GM12878 (cell line): ENCODE results near the gene IFRD2. TPM values are rescaled to one million over a fixed set of nuclear protein-coding genes. Genes with fewer than 3 reads are reported as not detected.

Source experiments
- CBFB ChIP-seq: IDR thresholded peaks from 2 replicates; pipeline ENCODE4 v1.6.1; 2016; ENCODE audit warnings: antibody characterized with exemption, low read depth
- CEBPB ChIP-seq, 2 experiments: fragments of 150-350 bp in 1 of 2; IDR thresholded peaks; 2 replicates each; pipeline ENCODE4 v1.6.1; 2012 to 2014; ENCODE audit warnings: low read depth in 2 of 2, low read length in 2 of 2, borderline replicate concordance in 1 of 2, inconsistent platforms in 1 of 2
- CUX1 ChIP-seq: IDR thresholded peaks from 2 replicates; pipeline ENCODE4 v1.6.1; 2012; ENCODE audit warnings: improper control_type of control experiment, low read depth, low read length; ENCODE audit not compliant: insufficient replicate concordance
- E2F4 ChIP-seq: IDR thresholded peaks from 2 replicates; pipeline ENCODE4 v1.6.1; 2012; ENCODE audit warnings: low read depth, low read length, improper control_type of control experiment
- PML ChIP-seq: IDR thresholded peaks from 2 replicates; pipeline ENCODE4 v1.6.1; 2012; ENCODE audit warnings: low read length, inconsistent platforms
- PRDM15 ChIP-seq: fragments of 450-650 bp; formaldehyde crosslinking; IDR thresholded peaks from 2 replicates; pipeline ENCODE4 v1.4.0; 2020; ENCODE audit warnings: mild to moderate bottlenecking, moderate library complexity
- RUNX3 ChIP-seq: IDR thresholded peaks from 2 replicates; pipeline ENCODE4 v1.6.1; 2012; ENCODE audit warnings: low read length, inconsistent platforms
- SMARCA5 ChIP-seq: fragments of 450-650 bp; IDR thresholded peaks from 2 replicates; pipeline ENCODE4 v1.6.1; 2017; ENCODE audit warnings: mild to moderate bottlenecking
- SMC3 ChIP-seq: IDR thresholded peaks from 2 replicates; pipeline ENCODE4 v1.6.1; 2011; ENCODE audit warnings: low read length, improper control_type of control experiment, borderline replicate concordance
- USF1 ChIP-seq: IDR thresholded peaks from 2 replicates; pipeline ENCODE4 v1.6.1; 2011; ENCODE audit warnings: borderline replicate concordance, low read depth, mild to moderate bottlenecking, moderate library complexity, mixed read lengths, low read length; ENCODE audit not compliant: insufficient read depth; ENCODE audit errors: extremely low read length
- polyA plus RNA-seq, 11 experiments: library from polyadenylated mRNA; depleted of rRNA in 4 of 11; unstranded in 6 of 11; stranded (reverse) in 5 of 11; fragments of >200 nt; fragmentation: Nextera tagmentation in 4 of 11; fragmentation: Illumina TruSeq in 1 of 11; extraction: Ambion mirVana in 4 of 11; extraction: Trizol in 1 of 11; gene quantifications; 1 replicate in 1 of 11; 2 replicates in 10 of 11; pipeline versions ENCODE4 v1.2.1 to v1.2.3, GENCODE V29; 2011 to 2016; ENCODE audit warnings: inconsistent platforms in 2 of 11, missing spikeins in 2 of 11, low read depth in 1 of 11
- total RNA-seq, 4 experiments: library from RNA; depleted of rRNA in 3 of 4; stranded (reverse); fragments of >200 nt in 3 of 4; fragmentation: Illumina TruSeq in 1 of 4; extraction: Trizol in 1 of 4; gene quantifications; 2 replicates each; pipeline versions ENCODE4 v1.2.1 to v1.2.3, GENCODE V29; 2013 to 2021

IFRD2 gene
- total and polyA plus RNA-seq, 10 of the 15 experiments (the other 5 are each of a cell fraction or from before 2014, with no cell fraction given), result 19.1 to 153 (median 80.3) TPM

- TF ChIP-seq CUX1 (no peak), SMARCA5 (no peak), PML (no peak), SMC3 (no peak), CBFB (no peak), E2F4 (no peak), RUNX3 (no peak), USF1 (no peak), PRDM15 (CRISPR knock-in tag) (no peak), CEBPB (IDR thresholded peaks at IDR 0.05; ENCODE audit: borderline replicate concordance in 1 of 2, low read depth in 2 of 2, low read length in 2 of 2) (no peak)
Measured at GRCh38 chr3:50248387-50248786, 43.8 kb downstream of the IFRD2 start (continued).
